HG03439 (cell line): ENCODE data around the gene RALGAPA1.
A peak's percentile ranks its signal among the peaks of the same experiment; 100 is the strongest.
"Not testable (repeated sequence)": the region's sequence is repeated elsewhere in the genome, so short reads cannot be mapped to it uniquely, and the experiment has no call there.

Experiments
- ATAC-seq: cut with Tn5 transposase; IDR thresholded peaks from one replicate; pipeline ENCODE4 v1.9.1; 2021; ENCODE audit warnings: mild to moderate bottlenecking, moderate library complexity; ENCODE audit not compliant: unreplicated experiment

The RALGAPA1 gene

DNA sequence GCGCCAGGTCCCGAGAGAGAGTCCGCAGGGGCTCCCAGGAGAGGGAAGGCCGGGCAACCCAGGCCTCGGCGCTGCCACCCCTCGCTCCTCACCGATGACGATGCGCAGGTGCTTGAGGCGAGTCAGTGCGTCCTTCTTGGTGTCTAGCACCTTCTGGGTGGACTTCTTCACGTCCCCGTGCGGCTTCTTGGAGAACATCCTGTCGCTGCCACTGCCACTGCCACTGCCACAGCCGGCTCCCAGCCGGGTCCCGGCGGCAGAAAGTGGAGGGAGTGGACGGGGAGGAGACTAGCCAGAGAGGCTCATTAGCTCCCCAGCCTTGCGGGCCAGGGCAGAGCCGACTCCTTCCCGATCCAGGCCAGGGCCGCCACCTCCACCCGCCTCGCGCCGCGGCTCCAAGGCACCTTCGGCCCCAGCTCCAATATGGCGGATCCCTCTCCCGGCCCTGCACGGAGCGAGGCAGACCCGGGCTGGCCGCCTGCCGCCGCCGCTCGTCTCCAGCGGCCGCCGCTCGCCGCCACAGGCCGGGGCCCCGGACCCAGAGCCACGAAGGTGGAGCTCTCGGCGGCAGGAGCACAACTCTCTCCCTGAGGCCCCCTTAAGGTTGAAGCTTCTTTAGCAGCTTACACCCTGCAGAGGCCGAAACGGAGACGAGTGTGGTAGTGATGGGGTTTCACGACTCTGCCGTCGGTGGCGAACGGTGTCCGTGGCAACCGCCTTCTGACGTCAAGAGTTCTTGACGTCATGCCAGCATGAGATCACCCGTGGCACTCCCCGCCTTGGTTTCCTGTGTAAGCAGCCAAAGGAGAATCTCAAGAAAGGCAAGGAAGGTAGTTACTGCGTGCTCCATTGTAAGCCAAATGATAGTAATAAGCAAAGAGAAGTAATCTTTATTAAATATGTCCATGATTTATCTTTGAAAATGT, at the start of gene RALGAPA1:
RALGAPA1 (minus strand) TSS at position 658 of the 926 bp plus-strand sequence; CDS start at position 198, 460 bp downstream.
- ATAC-seq: peak; percentile 96

DNA sequence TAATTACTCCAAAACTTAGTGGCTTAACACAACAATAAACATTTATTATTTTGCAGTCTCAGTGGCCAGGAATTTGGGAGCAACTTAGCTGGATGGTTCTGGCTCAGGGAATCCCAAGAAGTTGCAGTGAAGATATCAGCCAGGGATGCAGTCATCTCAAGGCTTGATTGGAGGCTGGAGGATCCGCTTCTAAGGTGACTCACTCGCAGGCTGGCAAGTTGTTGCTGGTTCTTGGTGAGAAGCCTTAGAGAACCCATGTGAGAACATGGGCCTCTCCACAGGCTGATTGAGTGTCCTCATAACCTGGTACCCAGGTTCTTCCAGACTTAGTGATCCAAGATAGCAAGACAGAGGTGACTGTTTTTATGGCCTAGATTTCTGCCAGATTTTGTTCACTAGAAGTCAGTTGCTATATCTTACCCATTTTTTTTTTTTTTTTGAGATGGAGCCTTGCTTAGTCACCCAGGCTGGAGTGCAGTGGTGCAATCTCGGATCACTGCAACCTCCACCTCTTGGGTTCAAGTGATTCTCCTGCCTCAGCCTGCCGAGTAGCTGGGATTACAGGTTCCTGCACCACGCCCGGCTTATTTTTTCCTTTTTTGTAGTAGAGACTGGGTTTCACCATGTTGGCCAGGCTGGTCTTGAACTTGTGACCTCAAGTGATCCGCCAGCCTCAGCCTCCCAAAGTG, 49.6 kb upstream of the RALGAPA1 start:
- ATAC-seq: no peak

DNA sequence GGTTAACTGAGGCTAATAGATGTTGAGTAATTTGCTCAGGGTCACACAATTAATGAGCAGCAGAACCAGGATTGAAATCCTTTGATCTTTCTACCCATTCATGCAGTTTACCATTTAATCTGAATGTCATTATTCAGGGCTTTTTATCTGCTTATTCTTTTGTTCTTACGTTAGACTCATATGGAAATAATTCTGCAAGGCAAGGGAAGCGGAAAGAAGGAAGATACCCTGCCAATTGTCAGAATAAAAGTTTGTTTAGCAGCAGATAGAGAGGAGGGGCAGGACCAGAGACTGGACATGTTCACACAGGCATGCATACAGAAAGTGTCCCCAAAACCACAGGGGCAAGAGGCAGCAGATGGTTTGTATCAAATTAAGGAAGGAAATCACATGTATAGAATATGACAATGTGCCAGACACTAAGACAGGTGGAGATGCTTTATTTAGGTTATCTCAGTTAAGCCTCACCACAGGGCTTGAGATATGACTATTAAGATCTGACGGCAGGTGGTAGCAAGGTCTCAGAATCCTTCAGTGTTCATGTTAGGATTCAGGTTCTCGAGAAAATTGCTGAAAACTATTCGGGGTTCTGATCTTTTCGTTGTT, 46.9 kb upstream of the RALGAPA1 start:
- ATAC-seq: peak; percentile 98

DNA sequence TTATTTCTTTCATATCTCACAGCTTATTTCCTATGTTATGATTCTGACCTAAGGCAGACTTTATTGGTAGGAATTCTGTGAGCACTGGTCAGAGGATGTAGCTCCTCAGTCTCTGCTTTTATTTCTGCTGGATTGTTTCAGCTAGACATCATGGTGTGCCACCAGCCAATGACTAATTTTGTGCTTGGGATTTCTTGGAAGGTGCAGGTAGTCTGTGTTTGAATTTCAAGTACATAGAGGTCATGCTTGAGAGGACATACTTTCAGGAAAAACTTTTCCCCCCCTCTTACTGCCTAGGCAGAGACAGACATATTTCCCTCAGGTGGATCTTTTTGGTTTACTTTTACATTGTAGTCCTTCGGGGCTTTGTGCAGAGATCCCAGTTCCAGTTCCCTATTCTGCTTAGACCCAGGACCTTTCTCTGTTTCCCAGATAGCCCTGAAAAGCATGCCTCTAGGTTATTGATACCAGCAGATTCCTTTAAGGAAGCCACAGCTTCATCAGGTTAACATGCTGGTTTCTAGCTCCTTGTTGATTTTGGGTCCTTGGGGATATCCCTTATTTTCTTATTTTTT, 45.7 kb upstream of the RALGAPA1 start:
- ATAC-seq: no peak

DNA sequence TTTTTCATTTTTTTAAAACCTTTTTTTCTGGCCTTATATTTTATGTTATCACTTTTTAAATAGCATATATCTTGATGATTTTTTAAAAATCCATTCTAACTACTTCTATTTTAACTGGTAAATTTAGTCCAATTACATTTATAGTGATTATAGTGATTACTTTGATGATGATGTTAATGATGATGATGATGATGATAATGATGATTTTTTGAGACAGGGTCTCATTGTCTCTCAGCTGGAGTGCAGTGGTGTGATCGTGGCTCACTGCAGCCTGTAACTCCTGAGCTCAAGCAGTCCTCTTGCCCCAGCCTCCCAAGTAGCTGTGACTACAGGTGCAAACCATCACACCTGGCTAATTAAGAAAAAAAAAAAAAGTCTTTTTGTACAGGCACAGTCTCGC, 44.1 kb upstream of the RALGAPA1 start:
- ATAC-seq: no peak

DNA sequence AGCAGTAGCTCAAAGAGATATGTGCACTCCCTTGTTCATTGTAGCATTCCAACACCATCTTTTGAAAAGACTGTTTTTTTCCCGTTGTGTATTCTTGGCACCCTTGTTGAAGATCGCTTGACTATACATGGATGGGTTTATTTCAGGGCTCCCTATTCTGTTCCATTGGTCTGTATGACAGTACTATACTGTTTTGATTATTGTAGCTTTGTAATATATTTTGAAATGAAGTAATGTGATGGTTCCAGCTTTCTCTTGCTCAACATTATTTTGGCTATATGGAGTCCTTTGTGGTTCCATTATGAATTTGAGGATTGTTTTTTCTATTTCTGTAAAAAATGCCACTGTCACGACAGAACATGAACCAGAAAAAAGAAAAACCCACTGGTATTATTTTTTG, 42.7 kb upstream of the RALGAPA1 start:
- ATAC-seq: no peak

DNA sequence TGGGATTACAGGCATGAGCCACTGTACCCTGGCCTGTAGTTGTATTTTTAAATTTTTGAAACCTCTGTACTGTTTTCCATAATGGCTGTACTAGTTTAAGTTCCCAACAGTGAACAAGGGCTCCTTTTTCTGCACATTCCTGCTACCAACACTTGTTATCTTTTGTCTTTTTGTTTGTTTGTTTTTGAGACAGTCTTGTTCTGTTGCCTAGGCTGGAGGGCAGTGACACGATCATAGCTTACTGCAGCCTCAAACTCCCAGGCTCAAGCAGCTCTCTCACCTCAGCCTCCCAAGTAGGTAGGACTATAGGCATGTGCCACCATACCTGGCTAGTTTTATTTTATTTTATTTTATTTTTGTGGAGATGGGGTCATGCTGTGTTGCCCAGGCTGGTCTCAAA, 40.0 kb upstream of the RALGAPA1 start:
- ATAC-seq: no peak

DNA sequence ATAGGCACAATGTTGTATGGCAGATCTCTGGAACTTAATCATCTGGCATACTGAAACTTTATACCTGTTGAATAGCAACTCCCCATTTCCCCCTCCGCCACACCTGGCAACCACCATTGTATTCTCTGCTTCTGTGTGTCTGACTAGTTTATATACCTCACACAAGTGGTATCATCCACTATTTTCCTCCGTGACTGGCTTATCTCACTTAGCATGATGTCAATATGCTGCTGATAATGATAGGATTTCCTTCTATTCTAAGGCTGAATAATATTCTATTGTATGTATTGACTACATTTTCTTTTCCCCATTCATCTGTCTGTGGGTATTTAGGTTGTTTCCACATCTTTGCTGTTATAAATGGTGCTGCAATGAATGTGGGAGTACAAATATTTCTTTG, 38.5 kb upstream of the RALGAPA1 start:
- ATAC-seq: no peak

DNA sequence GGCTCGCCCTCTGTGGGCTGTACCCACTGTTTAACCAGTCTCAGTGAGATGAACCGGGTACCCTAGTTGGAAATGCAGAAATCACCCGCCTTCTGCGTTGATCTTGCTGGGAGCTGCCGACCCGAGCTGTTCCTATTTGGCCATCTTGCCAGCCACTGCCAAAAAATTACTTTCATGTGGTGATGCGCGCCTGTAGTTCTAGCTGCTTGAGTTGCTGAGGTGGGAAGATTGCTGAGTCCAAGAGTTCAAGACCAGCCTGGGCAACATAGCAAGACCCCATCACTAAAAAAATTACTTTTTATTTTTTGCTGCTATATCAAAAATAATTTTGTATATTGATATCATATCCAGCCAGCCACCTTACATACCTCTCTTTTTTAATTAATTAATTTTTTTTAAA, 35.4 kb upstream of the RALGAPA1 start:
- ATAC-seq: no peak

DNA sequence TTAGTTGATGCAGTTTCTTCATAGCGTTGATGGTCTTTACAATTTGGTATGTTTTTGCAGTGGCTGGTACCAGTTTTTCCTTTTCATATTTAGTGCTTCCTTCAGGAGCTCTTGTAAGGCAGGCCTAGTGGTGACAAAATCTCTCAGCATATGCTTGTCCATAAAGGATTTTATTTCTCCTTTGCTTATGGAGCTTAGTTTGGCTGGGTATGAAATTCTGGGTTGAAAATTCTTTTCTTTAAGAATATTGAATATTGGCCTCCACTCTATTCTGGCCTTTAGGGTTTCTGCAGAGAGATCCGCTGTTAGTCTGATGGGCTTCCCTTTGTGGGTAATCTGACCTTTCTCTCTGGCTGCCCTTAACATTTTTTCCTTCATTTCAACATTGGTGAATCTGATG, 33.1 kb upstream of the RALGAPA1 start:
- not testable (repeated sequence) for ATAC-seq

DNA sequence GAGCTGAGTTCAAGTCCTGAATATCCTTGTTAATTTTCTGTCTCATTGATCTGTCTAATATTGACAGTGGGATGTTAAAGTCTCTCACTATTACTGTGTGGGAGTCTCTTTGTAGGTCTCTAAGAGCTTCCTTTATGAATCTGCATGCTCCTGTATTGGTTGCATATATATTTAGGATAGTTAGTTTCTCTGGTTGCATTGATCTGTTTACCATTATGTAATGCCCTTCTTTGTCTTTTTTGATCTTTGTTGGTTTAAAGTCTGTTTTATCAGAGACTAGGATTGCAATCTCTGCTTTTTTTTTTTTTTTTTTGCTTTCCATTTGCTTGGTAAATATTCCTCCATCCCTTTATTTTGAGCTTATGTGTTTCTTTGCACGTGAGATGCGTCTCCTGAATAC, 32.6 kb upstream of the RALGAPA1 start:
- not testable (repeated sequence) for ATAC-seq

DNA sequence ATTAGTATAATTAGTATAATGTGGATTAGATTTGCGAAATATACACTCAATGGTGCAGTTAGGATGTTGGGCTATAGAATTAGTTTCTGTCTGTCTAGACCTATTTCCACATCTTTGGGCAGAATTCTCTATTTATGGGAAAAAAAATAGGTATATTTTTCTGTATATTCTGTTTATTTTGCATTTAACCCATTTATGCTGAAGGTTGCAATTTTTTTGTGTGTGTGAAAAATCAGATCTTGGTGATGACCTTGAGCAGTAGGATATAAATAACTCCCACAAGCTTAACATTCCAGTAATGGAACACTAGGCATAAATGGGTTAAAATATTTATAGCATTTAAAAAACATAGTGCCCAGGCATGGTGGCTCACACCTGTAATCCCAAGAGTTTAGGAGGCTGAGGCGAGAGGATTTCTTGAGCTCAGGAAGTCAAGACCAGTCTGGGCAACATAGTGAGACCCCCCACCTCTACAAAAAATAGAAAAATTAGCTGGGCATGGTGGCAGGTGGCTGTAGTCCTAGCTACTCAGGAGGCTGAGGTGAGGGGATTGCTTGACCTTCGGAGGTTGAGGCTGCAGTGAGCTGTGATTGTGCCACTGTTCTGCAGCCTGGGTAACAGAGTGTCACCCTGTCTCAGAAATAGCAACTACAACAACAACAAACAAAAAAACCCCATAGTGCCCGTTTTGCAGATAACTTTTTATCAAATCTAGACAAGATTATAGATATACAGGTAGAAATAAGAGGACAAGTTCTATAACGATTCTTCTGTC, 26.3 kb upstream of the RALGAPA1 start:
- no peak for ATAC-seq

DNA sequence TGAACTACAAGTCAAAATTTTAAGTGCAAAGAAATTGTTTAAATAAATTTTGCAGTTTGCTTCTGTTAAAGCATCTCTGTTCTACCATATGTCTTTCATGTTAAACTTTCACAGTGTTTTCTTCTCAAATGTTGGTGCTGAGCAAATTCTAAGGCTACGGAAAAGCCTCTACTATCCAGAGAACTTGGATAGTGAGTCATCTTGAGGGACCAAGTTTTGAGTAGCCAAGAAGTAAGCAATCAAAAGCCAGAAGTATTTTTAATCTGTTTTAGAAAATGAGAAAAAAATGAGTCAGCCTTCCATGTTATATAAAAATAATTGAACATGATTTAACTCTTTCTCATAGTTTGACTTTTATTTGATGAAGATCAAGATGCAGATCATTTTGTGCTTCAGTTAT, 20.4 kb upstream of the RALGAPA1 start:
- ATAC-seq: no peak

DNA sequence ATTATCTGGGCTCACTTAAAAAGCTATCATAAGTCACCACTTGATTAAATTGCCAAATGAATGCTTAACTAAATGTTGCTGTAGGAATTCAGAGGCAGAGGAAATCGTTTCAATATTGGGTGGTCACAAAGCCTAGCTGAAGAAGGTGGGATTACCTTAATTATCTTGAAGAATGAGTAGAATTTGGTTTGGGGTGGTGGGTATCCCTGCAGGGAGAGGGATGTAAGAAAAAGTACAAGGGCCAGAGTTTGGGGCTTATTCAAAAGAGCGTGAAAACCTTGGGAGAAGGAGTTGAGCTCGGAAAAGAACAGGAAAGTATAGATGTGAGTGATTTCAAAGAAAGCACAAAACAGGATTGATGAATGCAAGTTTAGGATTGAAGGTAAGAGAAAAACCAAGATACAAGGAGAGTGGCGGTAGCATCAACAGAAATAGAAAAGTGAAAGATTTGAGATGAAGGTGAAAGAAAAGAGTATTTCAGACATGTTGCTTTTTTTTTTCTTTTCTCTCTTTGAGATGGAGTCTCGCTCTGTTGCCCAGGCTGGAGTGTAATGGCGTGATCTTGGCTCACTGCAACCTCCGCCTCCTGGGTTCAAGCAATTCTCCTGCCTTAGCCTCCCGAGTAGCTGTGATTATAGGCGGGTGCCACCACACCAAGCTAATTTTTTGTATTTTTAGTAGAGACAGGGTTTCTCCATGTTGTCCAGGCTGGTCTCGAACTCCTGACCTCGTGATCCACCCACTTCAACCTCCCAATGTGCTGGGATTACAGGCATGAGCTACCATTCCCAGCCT, 18.8 kb upstream of the RALGAPA1 start:
- no peak for ATAC-seq

DNA sequence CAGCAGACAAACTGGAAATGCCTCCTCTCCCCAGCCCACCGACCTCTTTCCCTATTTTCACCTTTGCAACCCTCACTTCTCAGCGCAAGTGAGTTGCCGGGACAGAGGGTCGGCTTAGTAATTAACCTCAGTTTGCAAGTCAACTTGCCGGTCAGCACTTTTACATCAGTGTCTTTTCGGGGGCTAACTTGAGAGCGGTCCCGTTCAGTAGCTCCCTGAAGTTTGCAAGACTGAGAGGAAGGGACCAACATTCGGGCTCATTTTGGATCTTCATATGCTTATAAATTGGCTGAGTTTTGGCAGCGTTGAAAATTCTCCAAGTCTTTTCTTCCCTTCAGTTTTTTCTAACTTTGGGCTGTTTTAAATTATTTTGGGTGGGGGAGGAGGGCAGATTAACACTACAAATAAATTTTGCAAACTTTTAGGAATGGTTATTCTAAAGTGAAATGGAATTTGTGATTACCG, 17.9 kb upstream of the RALGAPA1 start:
- no peak for ATAC-seq

DNA sequence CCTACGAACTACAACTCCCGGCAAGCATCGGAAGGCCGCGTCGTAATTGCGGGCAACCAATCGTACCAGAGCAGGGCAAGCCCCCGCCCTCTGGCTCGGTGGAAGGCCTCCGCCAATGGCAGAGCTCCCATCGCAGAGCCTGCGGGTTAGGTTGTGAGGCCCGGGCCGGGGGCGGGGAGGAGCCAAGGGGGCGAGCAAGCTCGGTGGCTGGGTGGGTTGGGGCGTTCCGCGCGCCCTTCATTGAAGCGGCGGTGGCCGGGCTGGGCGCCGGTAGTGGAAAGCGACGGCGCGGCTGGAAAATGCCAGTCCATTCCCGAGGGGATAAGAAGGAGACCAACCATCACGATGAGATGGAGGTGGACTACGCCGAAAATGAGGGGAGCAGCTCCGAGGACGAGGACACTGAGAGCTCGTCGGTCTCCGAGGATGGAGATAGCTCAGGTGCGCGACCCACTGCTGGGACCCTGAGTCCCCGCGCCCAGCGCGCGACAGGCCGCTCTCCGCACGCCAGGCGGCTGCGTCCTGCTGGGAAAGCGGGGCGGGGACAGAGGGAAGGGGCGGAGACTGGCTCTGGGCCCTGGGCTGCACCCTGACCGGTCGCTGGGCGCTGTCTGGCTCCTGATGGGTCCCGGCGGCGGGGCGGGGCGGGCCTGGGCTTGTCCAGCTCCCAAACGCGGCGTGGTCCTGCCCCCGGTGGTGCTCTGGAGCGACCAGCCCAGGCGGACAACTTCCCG, 17.3 kb upstream of the RALGAPA1 start, which contains the start of gene BRMS1L:
BRMS1L (plus strand) TSS at position 121 of the 734 bp plus-strand sequence; CDS start at position 300, 179 bp downstream.
- peak; percentile 96 for ATAC-seq

DNA sequence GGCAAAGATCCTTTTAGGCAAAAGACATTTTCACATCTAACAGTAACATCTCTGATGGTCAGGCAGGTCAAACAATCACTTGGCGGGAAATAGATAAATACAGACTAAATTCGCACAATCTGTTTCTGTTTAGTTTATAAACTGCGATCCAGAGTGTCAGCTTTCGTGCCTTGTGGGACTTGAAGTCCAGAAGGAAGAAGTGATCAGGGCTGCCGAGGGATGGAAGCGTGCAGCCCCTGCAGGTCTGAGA, 16.8 kb upstream of the RALGAPA1 start:
- no peak for ATAC-seq

DNA sequence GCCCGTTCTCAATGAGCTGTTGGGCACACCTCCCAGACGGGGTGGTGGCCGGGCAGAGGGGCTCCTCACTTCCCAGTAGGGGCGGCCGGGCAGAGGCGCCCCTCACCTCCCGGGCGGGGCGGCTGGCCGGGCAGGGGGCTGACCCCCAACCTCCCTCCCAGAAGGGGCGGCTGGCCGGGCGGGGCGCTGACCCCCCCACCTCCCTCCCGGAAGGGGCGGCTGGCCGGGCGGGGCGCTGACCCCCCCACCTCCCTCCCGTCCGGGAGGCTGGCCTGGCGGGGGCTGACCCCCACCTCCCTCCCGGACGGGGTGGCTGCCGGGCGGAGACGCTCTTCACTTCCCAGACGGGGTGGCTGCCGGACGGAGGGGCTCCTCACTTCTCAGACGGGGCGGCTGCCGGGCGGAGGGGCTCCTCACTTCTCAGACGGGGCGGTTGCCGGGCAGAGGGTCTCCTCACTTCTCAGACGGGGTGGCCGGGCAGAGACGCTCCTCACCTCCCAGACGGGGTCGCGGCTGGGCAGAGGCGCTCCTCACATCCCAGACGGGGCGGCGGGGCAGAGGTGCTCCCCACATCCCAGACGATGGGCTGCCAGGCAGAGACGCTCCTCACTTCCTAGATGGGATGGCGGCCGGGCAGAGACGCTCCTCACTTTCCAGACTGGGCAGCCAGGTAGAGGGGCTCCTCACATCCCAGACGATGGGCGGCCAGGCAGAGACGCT, 15.5 kb upstream of the RALGAPA1 start:
- ATAC-seq: not testable (repeated sequence)
